Activated effector memory CD4-positive, alpha-beta T cell treated with anti-CD3 and anti-CD28 coated beads, Interleukin-2, amount 50 U/mL, for 16 hours (primary cell): ENCODE data around the gene NUTM2A.
"Not testable (repeated sequence)": the region's sequence is repeated elsewhere in the genome, so short reads cannot be mapped to it uniquely, and the experiment has no call there.

Experiments used
- DNase-seq: peaks from one replicate; pipeline ENCODE4 v3.0.0-alpha.2; 2020

NUTM2A gene

DNA sequence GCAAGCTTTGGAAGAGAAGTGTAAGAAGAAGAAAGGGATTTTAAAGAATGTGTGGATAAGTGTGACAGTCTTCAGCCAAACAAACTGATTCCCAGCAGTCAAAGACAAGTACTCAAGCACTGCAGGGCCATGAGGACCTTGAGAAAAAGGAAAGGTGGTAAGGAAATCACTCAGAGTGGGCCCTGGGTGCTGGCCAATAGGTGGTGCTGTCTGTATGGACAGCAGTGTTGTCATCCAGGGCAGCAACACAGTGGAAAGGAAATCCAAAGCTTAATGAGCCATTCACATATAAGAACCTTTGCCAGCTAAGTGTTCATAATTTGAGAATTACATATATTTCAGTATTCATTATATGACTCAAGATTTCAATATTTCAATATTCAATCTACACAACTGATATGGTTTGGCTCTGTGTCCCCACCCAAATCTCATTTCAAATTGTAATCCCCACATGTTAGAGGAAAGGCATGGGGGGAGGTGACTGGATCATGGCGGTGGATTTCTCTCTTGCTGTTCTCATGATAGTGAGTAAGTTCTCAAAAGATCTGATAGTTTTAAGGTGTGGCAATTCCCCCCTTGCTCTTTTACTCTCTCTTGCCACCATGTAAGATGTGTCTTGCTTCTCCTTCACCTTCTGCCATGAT lies 55.6 kb downstream of the NUTM2A start:
- DNase-seq = not testable (repeated sequence)
